HepG2 (cell line): ENCODE data around the gene ST7L.

Source experiments
- CTCF ChIP-seq: sonication (generic); formaldehyde crosslinking; IDR thresholded peaks from 2 replicates; pipeline ENCODE4 v1.5.0; 2020; ENCODE audit warnings: mild to moderate bottlenecking, missing genetic modification reagents, moderate library complexity
- HOXD1 ChIP-seq: sonication (generic); formaldehyde crosslinking; IDR thresholded peaks from 2 replicates; pipeline ENCODE4 v1.5.0; 2020; ENCODE audit warnings: missing genetic modification reagents
- POLR2A ChIP-seq, 2 experiments: IDR thresholded peaks; 2 replicates each; pipeline ENCODE4 v1.6.1; 2011; ENCODE audit warnings: low read depth in 2 of 2, low read length in 2 of 2, mild to moderate bottlenecking in 1 of 2, moderate library complexity in 1 of 2; ENCODE audit not compliant: insufficient read depth in 1 of 2
- SNRNP70 ChIP-seq: fragments of 200-400 bp; formaldehyde crosslinking; IDR thresholded peaks from 2 replicates; pipeline ENCODE4 v1.6.1; 2017; ENCODE audit warnings: mild to moderate bottlenecking, low read depth, low read length, moderate library complexity
- SRSF9 ChIP-seq: fragments of 200-400 bp; formaldehyde crosslinking; IDR thresholded peaks from 2 replicates; pipeline ENCODE4 v1.6.1; 2018; ENCODE audit warnings: borderline replicate concordance, mild to moderate bottlenecking, low read depth, low read length; ENCODE audit not compliant: insufficient read depth, poor library complexity, severe bottlenecking
- TF ChIP-seq, protein P1 (sequence below): sonication (generic); formaldehyde crosslinking; IDR thresholded peaks from 2 replicates; pipeline ENCODE4 v1.4.0; 2020; ENCODE audit warnings: mild to moderate bottlenecking, missing genetic modification reagents
- TF ChIP-seq, protein P2 (sequence below): sonication (generic); formaldehyde crosslinking; IDR thresholded peaks from 2 replicates; pipeline ENCODE4 v1.4.0; 2020; ENCODE audit warnings: missing genetic modification reagents, borderline replicate concordance

DNA sequence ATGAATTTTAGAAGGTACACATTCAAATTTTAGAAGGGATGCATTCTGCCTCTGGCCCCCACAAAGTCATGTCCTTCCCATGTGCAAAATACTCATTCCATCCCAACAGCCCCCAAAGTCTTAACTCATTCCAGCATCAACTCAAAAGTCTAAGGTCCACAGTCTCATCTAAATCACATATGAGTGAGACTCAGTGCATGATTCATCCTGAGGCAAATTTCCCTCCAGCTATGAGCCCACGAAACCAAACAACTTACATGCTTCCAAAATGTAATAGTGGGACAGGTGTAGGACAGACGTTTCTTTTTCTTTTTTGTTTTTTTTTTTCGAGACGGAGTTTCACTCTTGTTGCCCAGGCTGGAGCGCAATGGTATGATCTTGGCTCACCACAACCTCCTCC is 122.7 kb downstream of the ST7L start:
- no peak for TF ChIP-seq SRSF9
- no peak for TF ChIP-seq POLR2A (IDR thresholded peaks at IDR 0.05; ENCODE audit: insufficient read depth in 1 of 2, low read depth in 2 of 2, low read length in 2 of 2)
- TF ChIP-seq HOXD1, result no peak
- TF ChIP-seq, protein P1, sequence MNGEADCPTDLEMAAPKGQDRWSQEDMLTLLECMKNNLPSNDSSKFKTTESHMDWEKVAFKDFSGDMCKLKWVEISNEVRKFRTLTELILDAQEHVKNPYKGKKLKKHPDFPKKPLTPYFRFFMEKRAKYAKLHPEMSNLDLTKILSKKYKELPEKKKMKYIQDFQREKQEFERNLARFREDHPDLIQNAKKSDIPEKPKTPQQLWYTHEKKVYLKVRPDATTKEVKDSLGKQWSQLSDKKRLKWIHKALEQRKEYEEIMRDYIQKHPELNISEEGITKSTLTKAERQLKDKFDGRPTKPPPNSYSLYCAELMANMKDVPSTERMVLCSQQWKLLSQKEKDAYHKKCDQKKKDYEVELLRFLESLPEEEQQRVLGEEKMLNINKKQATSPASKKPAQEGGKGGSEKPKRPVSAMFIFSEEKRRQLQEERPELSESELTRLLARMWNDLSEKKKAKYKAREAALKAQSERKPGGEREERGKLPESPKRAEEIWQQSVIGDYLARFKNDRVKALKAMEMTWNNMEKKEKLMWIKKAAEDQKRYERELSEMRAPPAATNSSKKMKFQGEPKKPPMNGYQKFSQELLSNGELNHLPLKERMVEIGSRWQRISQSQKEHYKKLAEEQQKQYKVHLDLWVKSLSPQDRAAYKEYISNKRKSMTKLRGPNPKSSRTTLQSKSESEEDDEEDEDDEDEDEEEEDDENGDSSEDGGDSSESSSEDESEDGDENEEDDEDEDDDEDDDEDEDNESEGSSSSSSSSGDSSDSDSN (CRISPR knock-in tag), result no peak
- TF ChIP-seq CTCF, result no peak
- no peak for TF ChIP-seq SNRNP70
- TF ChIP-seq, protein P2, sequence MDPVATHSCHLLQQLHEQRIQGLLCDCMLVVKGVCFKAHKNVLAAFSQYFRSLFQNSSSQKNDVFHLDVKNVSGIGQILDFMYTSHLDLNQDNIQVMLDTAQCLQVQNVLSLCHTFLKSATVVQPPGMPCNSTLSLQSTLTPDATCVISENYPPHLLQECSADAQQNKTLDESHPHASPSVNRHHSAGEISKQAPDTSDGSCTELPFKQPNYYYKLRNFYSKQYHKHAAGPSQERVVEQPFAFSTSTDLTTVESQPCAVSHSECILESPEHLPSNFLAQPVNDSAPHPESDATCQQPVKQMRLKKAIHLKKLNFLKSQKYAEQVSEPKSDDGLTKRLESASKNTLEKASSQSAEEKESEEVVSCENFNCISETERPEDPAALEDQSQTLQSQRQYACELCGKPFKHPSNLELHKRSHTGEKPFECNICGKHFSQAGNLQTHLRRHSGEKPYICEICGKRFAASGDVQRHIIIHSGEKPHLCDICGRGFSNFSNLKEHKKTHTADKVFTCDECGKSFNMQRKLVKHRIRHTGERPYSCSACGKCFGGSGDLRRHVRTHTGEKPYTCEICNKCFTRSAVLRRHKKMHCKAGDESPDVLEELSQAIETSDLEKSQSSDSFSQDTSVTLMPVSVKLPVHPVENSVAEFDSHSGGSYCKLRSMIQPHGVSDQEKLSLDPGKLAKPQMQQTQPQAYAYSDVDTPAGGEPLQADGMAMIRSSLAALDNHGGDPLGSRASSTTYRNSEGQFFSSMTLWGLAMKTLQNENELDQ (CRISPR knock-in tag), result no peak
